ENCODE data around the gene OLFML2B. TPM values are rescaled to one million over a fixed set of nuclear protein-coding genes. Genes with fewer than 3 reads are reported as not detected.

Gene OLFML2B
- polyA plus RNA-seq, 1 experiment, result 3.5 TPM

- no peaks in the 10 kb centered on the region for H3K36me3 ChIP-seq (ENCODE audit: control insufficient read depth, insufficient read depth, low read length)
- no peaks in the 10 kb centered on the region for H3K27me3 ChIP-seq (ENCODE audit: control insufficient read depth, insufficient read depth, low read length)
- ChIA-PET CTCF (interaction anchor here (0.9 to 1.5 kb wide), 2 partner anchors 17 to 35 kb away, joined by 3 to 4 read pairs; no protein-coding TSS in a partner anchor), POLR2A (no interaction called here)
- TF ChIP-seq CTCF (IDR thresholded peaks at IDR 0.05; ENCODE audit: insufficient read depth, low read depth, low read length), result no peak
- no peak for DNase-seq (ENCODE audit: low read depth)
- H3K4me3 ChIP-seq (ENCODE audit: low read depth, low read length), result no peak overlapping the region
Measured at GRCh38 chr1:161981735-161982506, 41.7 kb downstream of the OLFML2B start.

DNA sequence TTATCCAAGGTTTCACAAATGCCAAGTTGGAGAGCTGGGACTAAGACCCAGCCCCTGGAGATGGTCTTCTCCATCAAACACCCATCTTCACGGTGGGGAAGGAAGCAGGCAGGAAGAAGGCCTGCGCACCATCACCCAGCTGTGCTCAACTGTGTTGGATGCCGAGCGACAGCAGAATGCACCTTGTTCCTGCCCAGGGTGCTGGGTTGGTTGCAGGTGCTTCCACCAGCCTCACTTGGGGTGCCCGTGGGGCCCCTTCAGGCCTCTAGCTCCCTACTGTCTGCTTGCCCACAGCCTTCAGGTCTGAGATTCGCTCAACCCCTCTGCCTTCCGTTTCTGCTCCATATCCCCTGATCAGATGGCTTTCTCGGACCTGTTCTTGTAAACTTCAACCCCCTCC, 42.5 kb downstream of the OLFML2B start:
- DNase-seq (ENCODE audit: low read depth), result no peak
- CTCF ChIA-PET, result no interaction called here

GRCh38 chr1:161978011-161978790, 45.5 kb downstream of the OLFML2B start:
- CTCF ChIA-PET, result interaction anchor here (1.0 kb wide), 1 partner anchor 46 kb away, joined by 3 read pairs; the partner anchor contains the start of gene OLFML2B

More for the DNA sequence above, 42.5 kb downstream of the OLFML2B start:
- Histone ChIP-seq H3K36me3 (ENCODE audit: control insufficient read depth, insufficient read depth, low read length) (no peaks in the 10 kb centered on the region), H3K27me3 (ENCODE audit: control insufficient read depth, insufficient read depth, low read length) (no peaks in the 10 kb centered on the region; the same call in 1 of the 2 replicates), H3K4me3 (ENCODE audit: low read depth, low read length) (no peak overlapping the region)
- no peak for TF ChIP-seq CTCF (IDR thresholded peaks at IDR 0.05; ENCODE audit: insufficient read depth, low read depth, low read length)
- POLR2A ChIA-PET, result no interaction called here

DNA sequence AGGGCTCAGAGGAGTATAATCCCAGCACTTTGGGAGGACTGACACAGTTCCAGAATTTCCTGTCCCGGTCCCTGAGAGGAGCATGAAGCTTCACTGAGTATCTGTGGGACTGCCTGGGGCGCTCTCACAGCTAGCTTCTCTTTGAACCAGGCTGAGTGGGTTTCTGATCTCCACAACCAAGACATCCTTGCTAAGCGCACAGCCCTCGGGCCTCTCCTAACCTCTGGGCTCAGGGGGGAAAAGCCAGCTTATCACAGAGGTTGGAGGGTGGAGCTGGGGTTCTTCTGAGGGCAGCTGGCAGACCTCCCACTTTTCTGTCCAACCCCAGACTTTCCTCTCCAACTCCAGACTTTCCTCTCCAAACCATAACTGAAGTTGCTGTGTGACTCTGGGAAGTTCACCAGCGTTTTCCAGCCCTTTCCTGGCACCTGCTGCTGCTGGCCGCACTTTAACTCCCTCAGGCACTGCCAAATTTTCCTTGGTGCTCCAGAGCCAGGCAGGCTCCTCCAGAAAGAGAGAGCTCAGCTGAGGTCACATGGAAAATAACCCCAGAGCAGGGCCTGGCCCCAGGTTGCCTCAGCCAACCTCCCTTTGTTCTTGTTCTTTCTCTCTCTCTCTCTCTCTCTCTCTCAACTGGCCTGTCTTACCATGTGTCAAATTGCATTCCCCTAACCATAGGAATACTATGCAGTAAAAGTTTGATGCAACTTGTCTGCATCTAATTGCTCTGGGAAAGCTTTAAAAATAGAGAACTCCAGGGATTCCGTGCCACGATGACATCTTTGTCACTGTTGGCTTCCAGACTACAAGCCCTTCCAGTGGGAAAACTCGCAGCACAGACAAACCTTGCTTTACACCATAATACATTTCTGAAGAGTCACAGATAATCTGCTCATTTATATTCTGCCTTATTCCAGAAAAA, 49.5 kb downstream of the OLFML2B start:
- CTCF ChIA-PET, result interaction anchor here (1.3 to 1.6 kb wide), 2 partner anchors 50 to 63 kb away, joined by 3 to 4 read pairs; no protein-coding TSS in a partner anchor

More at GRCh38 chr1:161978011-161978790, 45.5 kb downstream of the OLFML2B start:
- H3K27me3 ChIP-seq (ENCODE audit: control insufficient read depth, insufficient read depth, low read length), result peaks cover 2% of the 10 kb centered on the region; the same call in 1 of the 2 replicates
- no peak for DNase-seq (ENCODE audit: low read depth)
- no peak for TF ChIP-seq CTCF (IDR thresholded peaks at IDR 0.05; ENCODE audit: insufficient read depth, low read depth, low read length)
- H3K4me3 ChIP-seq (ENCODE audit: low read depth, low read length), result no peak overlapping the region
- H3K36me3 ChIP-seq (ENCODE audit: control insufficient read depth, insufficient read depth, low read length), result no peaks in the 10 kb centered on the region
- POLR2A ChIA-PET, result no interaction called here

More for the DNA sequence above, 49.5 kb downstream of the OLFML2B start:
- peaks cover 2% of the 10 kb centered on the region; the same call in 1 of the 2 replicates for H3K27me3 ChIP-seq (ENCODE audit: control insufficient read depth, insufficient read depth, low read length)
- no peak overlapping the region for H3K4me3 ChIP-seq (ENCODE audit: low read depth, low read length)
- no peak for DNase-seq (ENCODE audit: low read depth)
- no peak for TF ChIP-seq CTCF (IDR thresholded peaks at IDR 0.05; ENCODE audit: insufficient read depth, low read depth, low read length)
- POLR2A ChIA-PET, result no interaction called here
- H3K36me3 ChIP-seq (ENCODE audit: control insufficient read depth, insufficient read depth, low read length), result no peaks in the 10 kb centered on the region
